Duodenal mucosa (tissue), 2 donors: ENCODE measurements around the gene SLC25A6.

Experiments used
- H3K27ac ChIP-seq: one replicate; pipeline ENCODE4 v1.7.0; 2013; ENCODE audit warnings: low read depth, low read length
- H3K27me3 ChIP-seq, 2 donors: one replicate each; pipeline ENCODE4 v1.7.0; 2013; ENCODE audit warnings: low read length in 2 of 2, control low read depth in 1 of 2; ENCODE audit not compliant: insufficient read depth in 2 of 2, control insufficient read depth in 1 of 2
- H3K36me3 ChIP-seq, 2 donors: one replicate each; pipeline ENCODE4 v1.7.0; 2013; ENCODE audit warnings: low read length in 2 of 2, control low read depth in 1 of 2; ENCODE audit not compliant: insufficient read depth in 2 of 2, control insufficient read depth in 1 of 2
- H3K4me1 ChIP-seq, 2 donors: one replicate each; pipeline ENCODE4 v1.7.0; 2013; ENCODE audit warnings: low read length in 2 of 2, control low read depth in 1 of 2; ENCODE audit not compliant: insufficient read depth in 2 of 2, control insufficient read depth in 1 of 2
- H3K4me3 ChIP-seq, 2 donors: one replicate each; pipeline ENCODE4 v1.7.0; 2013; ENCODE audit warnings: low read length in 2 of 2, low read depth in 1 of 2
- H3K9ac ChIP-seq, 2 donors: one replicate each; pipeline ENCODE4 v1.7.0; 2013; ENCODE audit warnings: low read length in 2 of 2, low read depth in 1 of 2
- H3K9me3 ChIP-seq, 2 donors: one replicate each; pipeline ENCODE4 v1.7.0; 2013; ENCODE audit warnings: low read length in 2 of 2, control low read depth in 1 of 2; ENCODE audit not compliant: control insufficient read depth in 1 of 2

SLC25A6 gene

DNA sequence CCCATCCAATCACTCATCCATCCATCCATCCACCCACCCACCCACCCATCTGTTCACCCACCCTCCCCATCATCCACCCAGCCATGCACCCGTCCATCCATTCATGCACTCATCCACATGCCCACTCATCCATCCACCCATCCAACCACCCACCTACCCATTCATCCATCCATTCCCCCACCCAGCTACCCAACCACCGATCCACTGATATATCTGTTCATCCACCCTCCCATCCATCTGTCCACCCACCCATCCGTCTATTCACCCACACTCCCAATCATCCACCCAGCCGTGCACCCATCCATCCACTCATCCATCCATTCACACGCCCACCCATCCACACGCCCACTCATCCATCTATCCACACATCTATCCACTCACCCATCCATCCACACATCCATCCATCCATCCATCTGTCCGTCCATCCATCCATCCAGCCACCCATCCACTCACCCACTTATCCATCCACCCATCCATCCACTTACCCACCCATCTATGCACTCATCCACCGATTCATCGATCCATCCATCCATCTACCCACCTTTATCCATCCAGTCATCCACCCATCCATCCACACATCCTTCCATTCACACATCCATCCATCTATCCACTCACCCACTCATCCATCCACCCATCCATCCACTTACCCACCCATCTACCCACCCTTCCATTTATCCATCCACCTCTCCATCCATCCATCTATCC is 32.4 kb upstream of the SLC25A6 start:
- H3K4me3 ChIP-seq = no peak overlapping the region
- H3K9ac ChIP-seq = no peak overlapping the region
- no peaks in the 10 kb centered on the region for H3K4me1 ChIP-seq
- peaks cover 15 to 21% of the 10 kb centered on the region in 2 donors for H3K9me3 ChIP-seq
- no peaks in the 10 kb centered on the region for H3K27me3 ChIP-seq
- H3K36me3 ChIP-seq = peaks cover 17 to 39% of the 10 kb centered on the region in 2 donors
- no peak overlapping the region for H3K27ac ChIP-seq

DNA sequence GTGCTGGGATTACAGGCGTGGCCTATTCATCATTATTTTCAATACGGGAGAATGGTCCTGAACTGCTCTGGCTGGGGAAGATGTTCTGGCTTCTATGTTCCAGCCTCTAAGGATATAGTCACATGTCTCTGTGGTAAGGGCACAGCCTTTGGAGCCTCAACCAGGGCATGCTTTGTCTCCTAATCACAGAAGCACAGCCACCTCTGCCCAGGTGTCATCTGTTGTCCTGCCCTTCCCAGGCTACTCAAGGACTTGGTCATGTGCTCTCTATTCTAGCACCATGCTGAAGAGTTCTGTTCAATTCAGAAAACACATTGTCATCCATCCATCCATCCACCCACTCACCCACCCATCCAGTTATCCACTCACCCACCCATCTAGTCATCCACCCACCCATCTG is 31.3 kb upstream of the SLC25A6 start:
- Histone ChIP-seq H3K27ac (no peak overlapping the region), H3K9ac (no peak overlapping the region), H3K36me3 (peaks cover 17 to 48% of the 10 kb centered on the region in 2 donors), H3K4me3 (no peak overlapping the region), H3K27me3 (no peaks in the 10 kb centered on the region), H3K4me1 (no peaks in the 10 kb centered on the region), H3K9me3 (peaks cover 19 to 26% of the 10 kb centered on the region in 2 donors)

DNA sequence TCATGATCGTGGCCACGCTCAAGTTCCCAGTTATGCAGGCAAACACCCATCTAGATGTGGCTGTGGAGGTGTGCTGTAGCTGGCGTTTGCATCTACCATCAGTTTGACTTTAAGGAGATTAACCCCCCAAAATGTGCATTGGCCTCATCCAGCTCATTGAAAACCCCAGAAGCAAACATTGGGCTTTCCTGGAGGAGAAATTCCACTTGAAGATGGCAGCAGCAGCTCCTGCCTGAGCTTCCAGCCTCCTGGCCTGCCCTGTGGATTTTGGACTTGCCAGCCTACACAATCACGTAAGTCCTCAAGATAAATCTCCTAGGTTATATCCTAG is 30.2 kb upstream of the SLC25A6 start:
- no peak overlapping the region for H3K4me3 ChIP-seq
- peaks cover 19 to 27% of the 10 kb centered on the region in 2 donors for H3K9me3 ChIP-seq
- no peaks in the 10 kb centered on the region for H3K27me3 ChIP-seq
- H3K36me3 ChIP-seq = peaks cover 23 to 52% of the 10 kb centered on the region in 2 donors
- H3K9ac ChIP-seq = no peak overlapping the region
- H3K4me1 ChIP-seq = no peaks in the 10 kb centered on the region
- H3K27ac ChIP-seq = no peak overlapping the region

DNA sequence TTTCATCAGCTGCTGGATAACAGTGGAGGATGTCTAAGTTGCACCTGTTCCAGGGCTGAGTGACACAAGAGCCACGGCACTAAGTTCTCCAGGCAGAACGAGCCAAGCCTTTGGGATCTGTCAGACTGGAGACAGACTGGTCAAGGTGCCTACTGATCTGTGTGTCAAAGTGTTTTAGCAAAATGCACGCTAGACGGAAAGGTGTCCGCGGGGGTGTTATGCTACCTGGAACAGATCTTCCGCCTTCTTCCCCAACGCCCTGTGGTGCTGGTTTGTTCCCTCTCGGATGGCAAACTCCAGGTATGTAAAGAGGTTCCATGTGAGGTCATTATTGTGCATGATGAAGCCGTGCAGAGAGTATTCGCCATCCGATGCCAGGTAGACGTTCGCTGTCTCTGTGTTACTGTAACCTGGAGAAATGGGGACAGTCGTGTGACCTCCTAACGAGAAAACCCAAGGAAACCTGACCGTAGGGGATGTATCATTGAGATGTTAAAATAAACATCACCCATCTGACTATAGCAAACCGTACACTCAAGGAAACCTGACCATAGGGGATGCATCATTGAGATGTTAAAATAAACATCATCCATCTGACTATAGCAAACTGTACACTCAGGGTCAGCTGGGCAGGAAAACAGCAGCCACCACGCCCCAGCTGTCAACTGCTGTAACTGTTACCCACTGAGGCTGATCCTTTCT is 29.7 kb upstream of the SLC25A6 start:
- Histone ChIP-seq H3K9ac (no peak overlapping the region), H3K27me3 (no peaks in the 10 kb centered on the region), H3K4me1 (no peaks in the 10 kb centered on the region), H3K27ac (no peak overlapping the region), H3K9me3 (peaks cover 19 to 27% of the 10 kb centered on the region in 2 donors), H3K36me3 (peaks cover 23 to 57% of the 10 kb centered on the region in 2 donors), H3K4me3 (no peak overlapping the region)

DNA sequence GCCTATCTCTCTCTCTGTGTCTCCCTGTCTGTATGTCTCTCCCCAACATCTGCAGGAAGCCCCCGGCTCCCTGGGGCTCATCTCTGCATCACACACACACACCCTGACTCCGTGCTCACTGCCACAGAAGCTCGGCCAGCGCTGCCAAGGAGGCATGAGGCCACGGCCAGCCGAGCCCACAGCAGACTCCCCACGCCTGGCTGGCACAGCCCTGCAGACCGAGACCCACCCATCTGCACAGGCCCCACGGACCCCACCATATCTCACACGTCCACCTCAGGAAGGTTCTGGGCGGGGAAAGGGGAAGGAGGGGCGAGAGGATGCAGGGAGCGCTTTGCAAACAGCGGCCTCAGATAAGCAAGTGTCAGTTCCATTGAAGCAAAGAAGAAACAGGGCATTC is 28.5 kb upstream of the SLC25A6 start:
- Histone ChIP-seq H3K4me1 (no peaks in the 10 kb centered on the region), H3K9ac (no peak overlapping the region), H3K9me3 (peaks cover 19 to 27% of the 10 kb centered on the region in 2 donors), H3K4me3 (no peak overlapping the region), H3K27ac (no peak overlapping the region), H3K36me3 (peaks cover 27 to 62% of the 10 kb centered on the region in 2 donors), H3K27me3 (no peaks in the 10 kb centered on the region)

DNA sequence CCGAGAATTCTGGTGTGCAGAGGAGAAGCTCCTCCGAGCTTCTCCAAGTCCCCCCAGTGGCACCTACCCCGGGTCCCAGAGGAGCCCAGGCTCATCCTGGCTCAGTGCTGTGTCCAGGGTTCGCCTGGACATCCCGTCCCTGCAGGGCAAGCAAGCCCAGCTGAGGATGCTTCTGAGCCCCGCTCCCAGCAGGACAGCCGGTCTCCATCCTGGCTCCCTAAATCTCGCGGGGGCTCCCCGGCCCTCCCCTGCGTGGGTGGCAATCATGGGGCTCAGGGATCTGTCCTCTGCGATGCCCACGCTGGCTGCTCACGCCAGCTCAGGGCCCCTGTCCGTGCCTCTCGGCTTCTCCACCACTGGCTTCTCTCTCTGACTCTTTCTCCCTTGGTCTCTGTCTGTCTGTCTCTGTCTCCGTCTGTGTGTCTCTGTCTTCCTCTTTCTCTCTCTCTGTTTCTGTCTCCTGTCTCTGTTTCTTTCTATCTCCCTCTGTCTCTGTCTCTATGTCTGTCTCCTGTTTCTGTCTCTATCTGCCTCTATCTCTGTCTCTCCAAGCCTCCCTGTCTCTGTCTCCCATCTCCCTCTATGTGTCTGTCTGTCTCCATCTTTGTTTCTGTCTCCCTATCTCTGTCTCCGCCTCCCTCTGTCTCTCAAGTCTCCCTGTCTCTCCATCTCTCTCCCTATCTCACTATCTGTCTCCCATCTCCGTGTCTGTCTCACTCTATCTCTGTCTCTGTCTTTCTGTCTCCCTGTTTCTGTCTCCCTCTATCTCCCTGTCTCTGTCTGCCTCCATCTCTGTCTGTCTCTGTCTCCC is 27.8 kb upstream of the SLC25A6 start:
- no peak overlapping the region for H3K27ac ChIP-seq
- H3K36me3 ChIP-seq = peaks cover 24 to 56% of the 10 kb centered on the region in 2 donors
- no peak overlapping the region for H3K9ac ChIP-seq
- peaks cover 19 to 27% of the 10 kb centered on the region in 2 donors for H3K9me3 ChIP-seq
- H3K4me1 ChIP-seq = no peaks in the 10 kb centered on the region
- no peaks in the 10 kb centered on the region for H3K27me3 ChIP-seq
- no peak overlapping the region for H3K4me3 ChIP-seq

DNA sequence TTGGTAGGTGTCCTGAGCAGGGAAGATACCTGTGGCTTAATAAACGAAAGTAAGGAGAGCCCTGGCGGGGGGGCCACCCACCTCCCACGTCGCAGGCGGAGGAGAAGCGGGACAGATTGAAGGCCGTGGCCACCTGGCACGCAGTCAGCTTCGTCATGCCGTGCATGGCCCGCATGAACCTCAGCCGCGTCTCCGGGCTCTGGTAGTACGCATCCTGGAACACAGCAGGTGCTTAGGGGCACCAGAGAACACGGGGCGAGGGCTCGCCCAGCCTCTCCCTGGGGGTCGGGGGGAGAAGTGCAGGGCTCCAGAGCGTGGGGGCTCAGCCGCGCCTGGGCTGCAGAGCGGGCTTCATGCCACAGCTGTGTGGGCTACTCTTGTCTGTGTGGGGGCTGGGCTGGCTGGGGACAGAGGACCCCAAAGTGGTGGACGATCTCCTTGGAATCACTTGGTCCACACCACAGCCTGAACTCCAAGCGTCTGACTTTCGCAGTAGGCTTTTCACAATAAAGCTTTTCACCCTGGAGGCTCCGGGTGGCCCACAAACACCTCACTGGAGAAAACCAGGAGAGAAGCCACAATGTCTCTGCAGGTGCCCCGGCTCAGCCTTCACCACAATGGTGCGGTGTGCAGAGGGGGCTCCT is 27.1 kb upstream of the SLC25A6 start:
- H3K27ac ChIP-seq = no peak overlapping the region
- no peak overlapping the region for H3K9ac ChIP-seq
- peaks cover 19 to 27% of the 10 kb centered on the region in 2 donors for H3K9me3 ChIP-seq
- no peaks in the 10 kb centered on the region for H3K4me1 ChIP-seq
- H3K4me3 ChIP-seq = no peak overlapping the region
- peaks cover 24 to 59% of the 10 kb centered on the region in 2 donors for H3K36me3 ChIP-seq
- H3K27me3 ChIP-seq = no peaks in the 10 kb centered on the region

DNA sequence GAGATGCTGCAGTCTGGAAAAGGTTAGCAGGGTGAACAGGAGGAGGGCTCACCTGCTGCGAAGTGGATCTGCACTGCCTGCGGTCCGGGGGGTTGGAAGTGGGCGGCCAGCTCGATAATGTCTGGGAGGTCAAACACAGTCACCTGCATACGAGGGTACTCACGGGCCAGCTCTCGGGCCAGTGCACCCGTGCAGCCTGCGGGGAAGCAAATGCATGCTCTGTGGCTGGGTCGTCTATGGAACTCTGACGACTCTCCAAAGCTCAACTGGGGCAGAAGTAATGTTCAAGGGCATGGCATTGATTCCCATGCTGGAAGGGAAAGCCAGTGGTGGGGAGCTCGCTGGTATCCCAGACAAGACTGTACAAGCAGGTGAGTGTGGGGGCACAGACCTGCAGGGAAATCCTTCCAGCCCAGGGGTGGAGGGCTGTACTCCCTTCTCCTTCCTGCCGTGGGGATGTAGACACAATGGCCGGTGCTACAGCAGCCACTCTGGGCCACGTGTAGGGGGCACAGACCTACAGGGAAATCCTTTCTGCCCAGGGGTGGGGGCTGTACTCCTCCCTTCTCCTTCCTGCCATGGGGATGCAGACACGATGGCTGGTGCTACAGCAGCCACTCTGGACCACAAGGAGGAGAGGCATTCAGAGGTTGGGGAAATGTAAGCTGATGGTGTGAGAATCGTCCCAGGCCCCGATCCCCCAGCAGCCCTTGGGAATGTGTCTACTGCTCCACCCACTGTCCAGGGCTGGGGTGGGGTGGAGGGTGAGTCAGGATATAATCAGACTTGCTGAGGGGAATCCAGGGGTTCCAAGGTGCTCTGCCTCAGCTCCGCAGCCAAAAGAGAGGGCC is 26.2 kb upstream of the SLC25A6 start:
- Histone ChIP-seq H3K4me3 (no peak overlapping the region), H3K9ac (no peak overlapping the region), H3K27ac (no peak overlapping the region), H3K27me3 (no peaks in the 10 kb centered on the region), H3K4me1 (no peaks in the 10 kb centered on the region), H3K36me3 (peaks cover 24 to 57% of the 10 kb centered on the region in 2 donors), H3K9me3 (peaks cover 19% of the 10 kb centered on the region in 2 donors)

DNA sequence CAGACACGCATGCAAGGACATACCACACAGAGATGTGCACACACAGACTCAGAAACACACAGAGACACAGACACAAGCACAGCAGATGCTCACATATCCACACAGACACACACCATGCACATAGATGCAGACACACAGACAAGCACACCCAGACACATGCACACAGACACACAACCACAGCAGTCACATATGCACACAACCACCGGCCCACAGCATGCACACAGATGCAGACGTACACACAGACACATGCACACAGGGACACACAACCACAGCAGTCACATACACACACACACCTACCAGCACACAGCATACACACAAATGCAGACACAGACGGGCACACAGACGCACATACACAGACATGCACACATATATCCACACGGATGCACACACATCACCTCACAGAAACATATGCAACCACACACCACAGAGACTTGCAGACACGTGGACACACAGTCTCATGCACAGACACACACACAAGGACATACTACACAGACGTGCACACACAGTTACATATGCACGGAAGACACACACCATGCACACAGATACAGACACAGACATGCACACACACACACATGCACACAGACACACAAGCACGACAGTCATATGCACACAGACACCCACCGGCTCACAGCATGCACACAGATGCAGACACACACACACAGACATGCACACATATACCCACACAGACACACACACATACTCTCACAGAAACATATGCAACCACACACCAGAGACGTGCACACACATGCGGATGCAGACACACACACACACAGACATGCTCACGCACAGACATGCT is 25.2 kb upstream of the SLC25A6 start:
- Histone ChIP-seq H3K27me3 (no peaks in the 10 kb centered on the region), H3K4me1 (no peaks in the 10 kb centered on the region), H3K27ac (no peak overlapping the region), H3K9me3 (peaks cover 12 to 13% of the 10 kb centered on the region in 2 donors), H3K9ac (no peak overlapping the region), H3K4me3 (no peak overlapping the region), H3K36me3 (peaks cover 20 to 61% of the 10 kb centered on the region in 2 donors)
